Measurements from ENCODE around the gene CORO7.

CORO7 gene

GRCh38 chr16:4367393-4367856 lies 49.0 kb downstream of the CORO7 start:
- peaks cover 2% of the 10 kb centered on the region for H3K27me3 ChIP-seq (ENCODE audit: control insufficient read depth, low read length)
- no peak overlapping the region for H3K27ac ChIP-seq (ENCODE audit: low read depth, low read length)
- H3K4me3 ChIP-seq (ENCODE audit: low read length): no peak overlapping the region
- H3K4me2 ChIP-seq (ENCODE audit: low read length): no peak overlapping the region
- peaks cover 60% of the 10 kb centered on the region for H3K4me1 ChIP-seq (ENCODE audit: control insufficient read depth, low read length)
- no peaks in the 10 kb centered on the region for H3K79me2 ChIP-seq (ENCODE audit: control insufficient read depth, low read length)
- no peaks in the 10 kb centered on the region for H3K9me2 ChIP-seq (replicated peaks; ENCODE audit: control insufficient read depth, low read length)
- peaks cover 14% of the 10 kb centered on the region for H4K20me1 ChIP-seq (ENCODE audit: control insufficient read depth, insufficient read depth, low read depth, low read length)
- H3K36me3 ChIP-seq (ENCODE audit: control insufficient read depth, low read length): peaks cover 16% of the 10 kb centered on the region; the same call in 1 of the 2 replicates
- TF ChIP-seq EZH2phosphoT487 (IDR thresholded peaks at IDR 0.05; ENCODE audit: borderline replicate concordance, low read length) (no peak), CTCF (IDR thresholded peaks at IDR 0.05; ENCODE audit: low read depth, low read length, poor library complexity, severe bottlenecking) (no peak)
- H3K9me3 ChIP-seq (ENCODE audit: control insufficient read depth, insufficient read depth, low read length): no peaks in the 10 kb centered on the region
- no peaks in the 10 kb centered on the region; the same call in 1 of the 2 replicates for H3F3A ChIP-seq (ENCODE audit: control insufficient read depth, insufficient read depth)

GRCh38 chr16:4366016-4366415 lies 50.4 kb downstream of the CORO7 start:
- H4K20me1 ChIP-seq (ENCODE audit: control insufficient read depth, insufficient read depth, low read depth, low read length): peaks cover 7% of the 10 kb centered on the region; the same call in 1 of the 2 replicates
- H3K79me2 ChIP-seq (ENCODE audit: control insufficient read depth, low read length): no peaks in the 10 kb centered on the region
- no peaks in the 10 kb centered on the region for H3K27me3 ChIP-seq (ENCODE audit: control insufficient read depth, low read length)
- H3K9me2 ChIP-seq (replicated peaks; ENCODE audit: control insufficient read depth, low read length): no peaks in the 10 kb centered on the region
- no peak overlapping the region for H3K27ac ChIP-seq (ENCODE audit: low read depth, low read length)
- no peaks in the 10 kb centered on the region; the same call in 1 of the 2 replicates for H3F3A ChIP-seq (ENCODE audit: control insufficient read depth, insufficient read depth)
- H3K36me3 ChIP-seq (ENCODE audit: control insufficient read depth, low read length): peaks cover 28% of the 10 kb centered on the region
- H3K9me3 ChIP-seq (ENCODE audit: control insufficient read depth, insufficient read depth, low read length): no peaks in the 10 kb centered on the region
- peaks cover 53% of the 10 kb centered on the region for H3K4me1 ChIP-seq (ENCODE audit: control insufficient read depth, low read length)
- peak overlapping the region; percentile 51; the same call in 1 of the 2 replicates for H3K4me2 ChIP-seq (ENCODE audit: low read length)
- TF ChIP-seq EZH2phosphoT487 (IDR thresholded peaks at IDR 0.05; ENCODE audit: borderline replicate concordance, low read length): no peak
- H3K4me3 ChIP-seq (ENCODE audit: low read length): peak overlapping the region; percentile 5; the same call in 1 of the 2 replicates

GRCh38 chr16:4365615-4366014 lies 50.8 kb downstream of the CORO7 start:
- 0 out of 2 replicates have a peak overlapping the region, but pooled peaks have one; percentile 22 for H3K27ac ChIP-seq (ENCODE audit: low read depth, low read length)
- peak overlapping the region; percentile 5 for H3K4me3 ChIP-seq (ENCODE audit: low read length)
- no peaks in the 10 kb centered on the region for H3K9me3 ChIP-seq (ENCODE audit: control insufficient read depth, insufficient read depth, low read length)
- H3K36me3 ChIP-seq (ENCODE audit: control insufficient read depth, low read length): peaks cover 28% of the 10 kb centered on the region
- no peaks in the 10 kb centered on the region for H3K9me2 ChIP-seq (replicated peaks; ENCODE audit: control insufficient read depth, low read length)
- H3K4me2 ChIP-seq (ENCODE audit: low read length): peak overlapping the region; percentile 51
- H4K20me1 ChIP-seq (ENCODE audit: control insufficient read depth, insufficient read depth, low read depth, low read length): peaks cover 4% of the 10 kb centered on the region; the same call in 1 of the 2 replicates
- H3K27me3 ChIP-seq (ENCODE audit: control insufficient read depth, low read length): no peaks in the 10 kb centered on the region
- no peak for TF ChIP-seq EZH2phosphoT487 (IDR thresholded peaks at IDR 0.05; ENCODE audit: borderline replicate concordance, low read length)
- no peak for TF ChIP-seq CTCF (IDR thresholded peaks at IDR 0.05; ENCODE audit: low read depth, low read length, poor library complexity, severe bottlenecking)
- H3K79me2 ChIP-seq (ENCODE audit: control insufficient read depth, low read length): no peaks in the 10 kb centered on the region
- no peaks in the 10 kb centered on the region; the same call in 1 of the 2 replicates for H3F3A ChIP-seq (ENCODE audit: control insufficient read depth, insufficient read depth)
- peaks cover 53% of the 10 kb centered on the region for H3K4me1 ChIP-seq (ENCODE audit: control insufficient read depth, low read length)

GRCh38 chr16:4365014-4365406 lies 51.4 kb downstream of the CORO7 start:
- H4K20me1 ChIP-seq (ENCODE audit: control insufficient read depth, insufficient read depth, low read depth, low read length): no peaks in the 10 kb centered on the region
- peaks cover 31% of the 10 kb centered on the region for H3K36me3 ChIP-seq (ENCODE audit: control insufficient read depth, low read length)
- H3K4me2 ChIP-seq (ENCODE audit: low read length): peak overlapping the region; percentile 51
- no peaks in the 10 kb centered on the region for H3K9me3 ChIP-seq (ENCODE audit: control insufficient read depth, insufficient read depth, low read length)
- H3K4me1 ChIP-seq (ENCODE audit: control insufficient read depth, low read length): peaks cover 51% of the 10 kb centered on the region
- no peaks in the 10 kb centered on the region; the same call in 1 of the 2 replicates for H3F3A ChIP-seq (ENCODE audit: control insufficient read depth, insufficient read depth)
- H3K79me2 ChIP-seq (ENCODE audit: control insufficient read depth, low read length): no peaks in the 10 kb centered on the region
- peak overlapping the region; percentile 22; the same call in 1 of the 2 replicates for H3K27ac ChIP-seq (ENCODE audit: low read depth, low read length)
- H3K4me3 ChIP-seq (ENCODE audit: low read length): peak overlapping the region; percentile 5
- no peaks in the 10 kb centered on the region for H3K27me3 ChIP-seq (ENCODE audit: control insufficient read depth, low read length)
- TF ChIP-seq CTCF (IDR thresholded peaks at IDR 0.05; ENCODE audit: low read depth, low read length, poor library complexity, severe bottlenecking) (no peak), EZH2phosphoT487 (IDR thresholded peaks at IDR 0.05; ENCODE audit: borderline replicate concordance, low read length) (no peak)
- H3K9me2 ChIP-seq (replicated peaks; ENCODE audit: control insufficient read depth, low read length): no peaks in the 10 kb centered on the region

All from DOHH2 (cell line).